K562 (cell line): ENCODE results near the gene DLX4. TPM values are rescaled to one million over a fixed set of nuclear protein-coding genes. Genes with fewer than 3 reads are reported as not detected.

Experiments used
- ATAC-seq: fragments of 200-7000 bp; cut with Tn5 transposase; 3 replicates; pipeline ENCODE4 v1.9.1; 2020; ENCODE audit warnings: moderate library complexity
- BruUV-seq: library from RNA; stranded (reverse); fragments of 400-500 nt; replicated peaks from 2 replicates; lab custom pipeline; 2021; lab: Mats Ljungman, UMichigan
- CTCF ChIA-PET: fragments of 300-600 bp; formaldehyde crosslinking; extraction: SDS; loops from one replicate; lab custom pipeline; 2021; ENCODE audit warnings: low intra/inter-chr PET ratio; lab: Yijun Ruan, JAX
- POLR2A ChIA-PET: fragments of 300-600, 350-650 bp; sonication (Branson Sonifier 250); formaldehyde crosslinking; extraction: SDS; loops from one replicate; lab custom pipeline; 2021; ENCODE audit warnings: antibody characterized with exemption, inconsistent platforms; lab: Yijun Ruan, JAX
- DNase-seq, 4 experiments: peaks; one replicate each; pipeline versions ENCODE4 v3.0.0 to v3.0.0-alpha.2; 2011 to 2018; ENCODE audit warnings: low spot score in 3 of 4, mixed read lengths in 3 of 4; ENCODE audit errors: extremely low read depth in 1 of 4
- FAIRE-seq: peaks from 2 replicates; lab custom pipeline; 2011; peaks lifted over from hg19 to GRCh38; lab: Jason Lieb, UNC
- H2AFZ ChIP-seq: 2 replicates; pipeline ENCODE4 v1.6.0; 2011; ENCODE audit warnings: low read depth, low read length, control low read depth, inconsistent platforms
- H3K27ac ChIP-seq: fragments of 200-600 bp; 3 replicates; pipeline ENCODE4 v1.8.0; 2011; ENCODE audit warnings: low read depth, mild to moderate bottlenecking, control low read depth, inconsistent platforms, low read length, moderate library complexity, mixed read lengths; ENCODE audit errors: extremely low read depth
- H3K27me3 ChIP-seq, 2 experiments: fragments of 300-600 bp in 1 of 2; 2 replicates in 1 of 2; 3 replicates in 1 of 2; pipeline versions ENCODE4 v1.6.0 to v1.8.0; 2011; ENCODE audit warnings: inconsistent platforms in 2 of 2, low read length in 2 of 2, mild to moderate bottlenecking in 1 of 2, mixed read lengths in 1 of 2, moderate library complexity in 1 of 2; ENCODE audit not compliant: control insufficient read depth in 2 of 2, insufficient read depth in 2 of 2
- H3K36me3 ChIP-seq: fragments of 300-600 bp; 3 replicates; pipeline ENCODE4 v1.8.0; 2011; ENCODE audit warnings: mild to moderate bottlenecking, low read length, inconsistent platforms; ENCODE audit not compliant: control insufficient read depth, insufficient read depth
- H3K4me1 ChIP-seq, 2 experiments: fragments of 200-600 bp in 1 of 2; replicated peaks in 1 of 2; 2 replicates in 1 of 2; 3 replicates in 1 of 2; pipeline versions ENCODE4 v1.5.1 to v1.8.0; 2011; ENCODE audit warnings: inconsistent platforms in 2 of 2, low read length in 2 of 2, mild to moderate bottlenecking in 1 of 2, mixed read lengths in 1 of 2, moderate library complexity in 1 of 2; ENCODE audit not compliant: control insufficient read depth in 2 of 2, insufficient read depth in 2 of 2
- H3K4me2 ChIP-seq: 2 replicates; pipeline ENCODE4 v1.6.1; 2011; ENCODE audit warnings: low read length, control low read depth, inconsistent platforms, mixed read lengths; ENCODE audit not compliant: insufficient read depth
- H3K4me3 ChIP-seq: fragments of 200-600 bp; sonication (generic), shearing (Covaris generic); 2 replicates; pipeline ENCODE4 v1.5.1; 2016; ENCODE audit warnings: control low read depth, inconsistent platforms
- H3K79me2 ChIP-seq: fragments of 200-600 bp; 3 replicates; pipeline ENCODE4 v1.8.0; 2011; ENCODE audit warnings: low read length, inconsistent platforms; ENCODE audit not compliant: control insufficient read depth, insufficient read depth
- H3K9ac ChIP-seq, 2 experiments: 2 replicates each; pipeline versions ENCODE4 v1.6.0 to v1.6.1; 2011; ENCODE audit warnings: low read depth in 2 of 2, low read length in 2 of 2, control low read depth in 1 of 2, inconsistent platforms in 1 of 2, mild to moderate bottlenecking in 1 of 2, mixed read lengths in 1 of 2; ENCODE audit not compliant: insufficient read depth in 1 of 2
- H3K9me1 ChIP-seq: one replicate; pipeline ENCODE4 v1.6.0; 2011; ENCODE audit warnings: inconsistent platforms, mild to moderate bottlenecking, low read length, moderate library complexity; ENCODE audit not compliant: control insufficient read depth, insufficient read depth
- H3K9me3 ChIP-seq: replicated peaks from 2 replicates; pipeline ENCODE4 v1.5.1; 2011; ENCODE audit warnings: low read depth, low read length, inconsistent platforms; ENCODE audit not compliant: control insufficient read depth, insufficient read depth
- H4K20me1 ChIP-seq: replicated peaks from 2 replicates; pipeline ENCODE4 v1.6.1; 2011; ENCODE audit warnings: low read length, inconsistent platforms, mixed read lengths; ENCODE audit not compliant: control insufficient read depth, insufficient read depth
- ASH1L ChIP-seq: fragments of 450-650 bp; IDR thresholded peaks from 2 replicates; pipeline ENCODE4 v1.6.1; 2018; ENCODE audit warnings: borderline replicate concordance, mild to moderate bottlenecking, low read depth; ENCODE audit not compliant: partially characterized antibody
- CXXC5 ChIP-seq: fragments of 250-450 bp; sonication (Bioruptor Pico); IDR thresholded peaks from 2 replicates; pipeline ENCODE4 v1.8.0; 2022; ENCODE audit warnings: inconsistent platforms, mild to moderate bottlenecking, moderate library complexity
- HNRNPK ChIP-seq: fragments of 200-400 bp; formaldehyde crosslinking; IDR thresholded peaks from one replicate; pipeline ENCODE4 v1.6.1; 2018; ENCODE audit warnings: mild to moderate bottlenecking, low read depth, low read length; ENCODE audit not compliant: poor library complexity, severe bottlenecking
- JUND ChIP-seq, 2 experiments: IDR thresholded peaks; 2 replicates in 1 of 2; 3 replicates in 1 of 2; pipeline ENCODE4 v1.6.1; 2011; ENCODE audit warnings: borderline replicate concordance in 2 of 2, low read depth in 2 of 2, low read length in 2 of 2, improper control_type of control experiment in 1 of 2, missing biosample characterization in 1 of 2, missing genetic modification characterization in 1 of 2, missing genetic modification reagents in 1 of 2
- L3MBTL2 ChIP-seq: fragments of 450-650 bp; IDR thresholded peaks from 2 replicates; pipeline ENCODE4 v1.6.1; 2016; ENCODE audit warnings: mild to moderate bottlenecking, moderate library complexity
- MAFG ChIP-seq: fragments of 450-650 bp; conservative IDR thresholded peaks from 2 replicates; pipeline ENCODE4 v1.6.1; 2016; ENCODE audit warnings: missing genetic modification characterization, missing compliant biosample characterization
- MEIS2 ChIP-seq: fragments of 450-650 bp; IDR thresholded peaks from 2 replicates; pipeline ENCODE4 v1.6.1; 2014; ENCODE audit warnings: mild to moderate bottlenecking; ENCODE audit not compliant: partially characterized antibody
- RFX7 ChIP-seq: fragments of 250-450 bp; sonication (Bioruptor Pico); IDR thresholded peaks from 2 replicates; pipeline ENCODE4 v1.5.1; 2021; ENCODE audit warnings: mild to moderate bottlenecking
- SMARCA4 ChIP-seq: fragments of 450-650 bp; IDR thresholded peaks from 2 replicates; pipeline ENCODE4 v1.6.1; 2016
- ZBTB8A ChIP-seq: fragments of 450-650 bp; IDR thresholded peaks from 2 replicates; pipeline ENCODE4 v1.6.1; 2018; ENCODE audit warnings: mild to moderate bottlenecking, moderate library complexity; ENCODE audit not compliant: partially characterized antibody
- ZNF316 ChIP-seq: fragments of 450-650 bp; IDR thresholded peaks from 2 replicates; pipeline ENCODE4 v1.6.1; 2016
- ZNF408 ChIP-seq: fragments of 250-450 bp; sonication (Bioruptor Pico); IDR thresholded peaks from 2 replicates; pipeline ENCODE4 v1.4.0; 2020; ENCODE audit warnings: low read depth, mild to moderate bottlenecking, moderate library complexity
- ZNF717 ChIP-seq: fragments of 250-450 bp; sonication (Bioruptor Pico); IDR thresholded peaks from 2 replicates; pipeline ENCODE4 v1.5.0; 2021
- WGBS: fragments of 100-300 bp; shearing (Covaris generic); methylation state at CpG from one replicate; pipeline ENCODE4 v1.1.6; 2016; ENCODE audit warnings: low coverage, mixed read lengths; ENCODE audit not compliant: insufficient coverage; ENCODE audit errors: missing lambda C conversion rate; 5-methylcytosine and 5-hydroxymethylcytosine counted together
- in situ Hi-C: fragments of 300-500 bp; cut with MboI; formaldehyde crosslinking; loops from 4 replicates; pipeline ENCODE4 v1.15.0; 2018; ENCODE audit warnings: inconsistent platforms, mixed read lengths
- intact Hi-C: fragments of 100-400 bp; cut with micrococcal nuclease; formaldehyde crosslinking; loops from 2 replicates; pipeline ENCODE4 v1.14.2; 2022
- polyA plus RNA-seq, 8 experiments: library from polyadenylated mRNA; depleted of rRNA in 4 of 8; stranded (reverse) in 5 of 8; unstranded in 3 of 8; fragments of >200 nt; fragmentation: Nextera tagmentation in 2 of 8; fragmentation: Illumina TruSeq in 1 of 8; extraction: Ambion mirVana in 2 of 8; extraction: Trizol in 1 of 8; gene quantifications; 2 replicates each; pipeline versions ENCODE4 v1.2.1 to v1.2.3, GENCODE V29; 2011 to 2014; ENCODE audit warnings: inconsistent platforms in 1 of 8, missing spikeins in 1 of 8
- total RNA-seq, 7 experiments: library from RNA; depleted of rRNA in 6 of 7; stranded (reverse); fragments of >200 nt in 6 of 7; fragmentation: Illumina TruSeq in 2 of 7; extraction: Trizol in 2 of 7; gene quantifications; 2 replicates each; pipeline versions ENCODE4 v1.2.1 to v1.2.3, GENCODE V29; 2011 to 2021; ENCODE audit warnings: low replicate concordance in 1 of 7
- TF ChIP-seq, protein P1 (sequence below): sonication (generic); IDR thresholded peaks from 2 replicates; pipeline ENCODE4 v1.6.1; 2016
- TF ChIP-seq, protein P2 (sequence below): sonication (generic); formaldehyde crosslinking; IDR thresholded peaks from 2 replicates; pipeline ENCODE4 v1.8.1; 2022; ENCODE audit warnings: missing genetic modification reagents
- TF ChIP-seq, protein P3 (sequence below): fragments of 150-350 bp; IDR thresholded peaks from 2 replicates; pipeline ENCODE4 v1.6.1; 2014; ENCODE audit warnings: low read depth, mild to moderate bottlenecking, low read length, borderline replicate concordance
- TF ChIP-seq, protein P4 (sequence below): sonication (generic); formaldehyde crosslinking; IDR thresholded peaks from 2 replicates; pipeline ENCODE4 v1.8.1; 2023; ENCODE audit warnings: mild to moderate bottlenecking, missing genetic modification reagents

Gene DLX4
- total and polyA plus RNA-seq, 9 of the 15 experiments (the other 6 are each of a cell fraction or from before 2014, with no cell fraction given): 0.15 to 2.2 (median 0.58) TPM

DNA sequence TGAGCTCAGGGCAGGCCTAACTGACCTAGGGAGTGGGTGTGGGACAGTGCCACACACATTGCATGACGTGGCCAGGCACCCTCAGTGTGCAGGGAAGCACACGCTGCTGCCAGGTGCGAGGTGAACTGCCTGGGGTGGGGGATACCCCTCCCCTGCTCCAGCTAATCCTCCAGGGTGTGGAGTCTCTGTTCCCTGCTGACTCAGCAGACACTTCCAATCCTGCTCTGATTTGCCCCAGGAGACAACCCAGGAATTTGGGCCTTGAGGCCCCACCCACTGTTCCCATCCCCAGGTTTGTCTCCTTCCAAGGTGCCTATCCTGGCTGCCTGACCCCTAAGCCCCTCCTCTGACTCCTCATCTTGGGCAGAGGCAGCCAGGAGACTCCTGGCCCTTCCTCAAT lies 15.3 kb downstream of the DLX4 start:
- BruUV-seq: no TSS peak
- in situ Hi-C loops (no loop called here), intact Hi-C loops (no loop called here)
- H3K4me2 ChIP-seq: no peak overlapping the region
- no peaks in the 10 kb centered on the region for H3K79me2 ChIP-seq
- ChIA-PET POLR2A (interaction anchor here (0.7 kb wide), 1 partner anchor 36 kb away, joined by 3 read pairs; no protein-coding TSS in a partner anchor), CTCF (no interaction called here)
- H3K4me3 ChIP-seq: no peak overlapping the region
- WGBS: 0% methylated on average over 3 of the region's 3 CpGs
- FAIRE-seq: no peak
- H3K27ac ChIP-seq: no peak overlapping the region
- no peaks in the 10 kb centered on the region for H3K36me3 ChIP-seq
- H3K27me3 ChIP-seq: peaks cover 9 to 33% of the 10 kb centered on the region in 2 experiments; a peak in 4 of 5 replicates
- no peak overlapping the region for H3K9ac ChIP-seq
- no peaks in the 10 kb centered on the region for H3K9me3 ChIP-seq
- no peak for DNase-seq
- no peak overlapping the region for H2AFZ ChIP-seq
- no peak for ATAC-seq
- H3K9me1 ChIP-seq: no peaks in the 10 kb centered on the region
- peaks cover 4% of the 10 kb centered on the region; the same call in 1 of the 2 replicates for H4K20me1 ChIP-seq
- no peaks in the 10 kb centered on the region for H3K4me1 ChIP-seq
- TF ChIP-seq CXXC5 (CRISPR knock-in tag) (no peak), RFX7 (no peak), ZNF717 (CRISPR knock-in tag) (no peak), MEIS2 (no peak), ZNF316 (peak; percentile 71), L3MBTL2 (no peak), HNRNPK (no peak), ASH1L (no peak), MAFG (tag) (peak; percentile 72), JUND (IDR thresholded peaks at IDR 0.05; ENCODE audit: borderline replicate concordance, low read depth, low read length) (no peak), JUND (tag; IDR thresholded peaks at IDR 0.05; ENCODE audit: borderline replicate concordance, low read depth, low read length) (no peak), SMARCA4 (no peak), ZNF408 (CRISPR knock-in tag) (no peak), ZBTB8A (no peak)
- TF ChIP-seq, protein P1, sequence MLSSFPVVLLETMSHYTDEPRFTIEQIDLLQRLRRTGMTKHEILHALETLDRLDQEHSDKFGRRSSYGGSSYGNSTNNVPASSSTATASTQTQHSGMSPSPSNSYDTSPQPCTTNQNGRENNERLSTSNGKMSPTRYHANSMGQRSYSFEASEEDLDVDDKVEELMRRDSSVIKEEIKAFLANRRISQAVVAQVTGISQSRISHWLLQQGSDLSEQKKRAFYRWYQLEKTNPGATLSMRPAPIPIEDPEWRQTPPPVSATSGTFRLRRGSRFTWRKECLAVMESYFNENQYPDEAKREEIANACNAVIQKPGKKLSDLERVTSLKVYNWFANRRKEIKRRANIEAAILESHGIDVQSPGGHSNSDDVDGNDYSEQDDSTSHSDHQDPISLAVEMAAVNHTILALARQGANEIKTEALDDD: no peak
- TF ChIP-seq, protein P2, sequence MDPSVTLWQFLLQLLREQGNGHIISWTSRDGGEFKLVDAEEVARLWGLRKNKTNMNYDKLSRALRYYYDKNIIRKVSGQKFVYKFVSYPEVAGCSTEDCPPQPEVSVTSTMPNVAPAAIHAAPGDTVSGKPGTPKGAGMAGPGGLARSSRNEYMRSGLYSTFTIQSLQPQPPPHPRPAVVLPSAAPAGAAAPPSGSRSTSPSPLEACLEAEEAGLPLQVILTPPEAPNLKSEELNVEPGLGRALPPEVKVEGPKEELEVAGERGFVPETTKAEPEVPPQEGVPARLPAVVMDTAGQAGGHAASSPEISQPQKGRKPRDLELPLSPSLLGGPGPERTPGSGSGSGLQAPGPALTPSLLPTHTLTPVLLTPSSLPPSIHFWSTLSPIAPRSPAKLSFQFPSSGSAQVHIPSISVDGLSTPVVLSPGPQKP (CRISPR knock-in tag): no peak
- TF ChIP-seq, protein P3, sequence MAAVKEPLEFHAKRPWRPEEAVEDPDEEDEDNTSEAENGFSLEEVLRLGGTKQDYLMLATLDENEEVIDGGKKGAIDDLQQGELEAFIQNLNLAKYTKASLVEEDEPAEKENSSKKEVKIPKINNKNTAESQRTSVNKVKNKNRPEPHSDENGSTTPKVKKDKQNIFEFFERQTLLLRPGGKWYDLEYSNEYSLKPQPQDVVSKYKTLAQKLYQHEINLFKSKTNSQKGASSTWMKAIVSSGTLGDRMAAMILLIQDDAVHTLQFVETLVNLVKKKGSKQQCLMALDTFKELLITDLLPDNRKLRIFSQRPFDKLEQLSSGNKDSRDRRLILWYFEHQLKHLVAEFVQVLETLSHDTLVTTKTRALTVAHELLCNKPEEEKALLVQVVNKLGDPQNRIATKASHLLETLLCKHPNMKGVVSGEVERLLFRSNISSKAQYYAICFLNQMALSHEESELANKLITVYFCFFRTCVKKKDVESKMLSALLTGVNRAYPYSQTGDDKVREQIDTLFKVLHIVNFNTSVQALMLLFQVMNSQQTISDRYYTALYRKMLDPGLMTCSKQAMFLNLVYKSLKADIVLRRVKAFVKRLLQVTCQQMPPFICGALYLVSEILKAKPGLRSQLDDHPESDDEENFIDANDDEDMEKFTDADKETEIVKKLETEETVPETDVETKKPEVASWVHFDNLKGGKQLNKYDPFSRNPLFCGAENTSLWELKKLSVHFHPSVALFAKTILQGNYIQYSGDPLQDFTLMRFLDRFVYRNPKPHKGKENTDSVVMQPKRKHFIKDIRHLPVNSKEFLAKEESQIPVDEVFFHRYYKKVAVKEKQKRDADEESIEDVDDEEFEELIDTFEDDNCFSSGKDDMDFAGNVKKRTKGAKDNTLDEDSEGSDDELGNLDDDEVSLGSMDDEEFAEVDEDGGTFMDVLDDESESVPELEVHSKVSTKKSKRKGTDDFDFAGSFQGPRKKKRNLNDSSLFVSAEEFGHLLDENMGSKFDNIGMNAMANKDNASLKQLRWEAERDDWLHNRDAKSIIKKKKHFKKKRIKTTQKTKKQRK: no peak
- TF ChIP-seq, protein P4, sequence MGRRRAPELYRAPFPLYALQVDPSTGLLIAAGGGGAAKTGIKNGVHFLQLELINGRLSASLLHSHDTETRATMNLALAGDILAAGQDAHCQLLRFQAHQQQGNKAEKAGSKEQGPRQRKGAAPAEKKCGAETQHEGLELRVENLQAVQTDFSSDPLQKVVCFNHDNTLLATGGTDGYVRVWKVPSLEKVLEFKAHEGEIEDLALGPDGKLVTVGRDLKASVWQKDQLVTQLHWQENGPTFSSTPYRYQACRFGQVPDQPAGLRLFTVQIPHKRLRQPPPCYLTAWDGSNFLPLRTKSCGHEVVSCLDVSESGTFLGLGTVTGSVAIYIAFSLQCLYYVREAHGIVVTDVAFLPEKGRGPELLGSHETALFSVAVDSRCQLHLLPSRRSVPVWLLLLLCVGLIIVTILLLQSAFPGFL (CRISPR knock-in tag): no peak
